Transverse colon (tissue), 4 donors: ENCODE measurements around the gene ERC2. TPM values are rescaled to one million over a fixed set of nuclear protein-coding genes. Genes with fewer than 3 reads are reported as not detected.

Source experiments
- DNase-seq: peaks from one replicate; pipeline ENCODE4 v3.0.0-alpha.2; 2019
- H3K27ac ChIP-seq, 4 donors: fragments of 200-600 bp; sonication (generic); 2 replicates each; pipeline ENCODE4 v1.5.1; 2016 to 2018; ENCODE audit warnings: inconsistent platforms in 4 of 4
- H3K27me3 ChIP-seq: fragments of 200-600 bp; sonication (generic); 2 replicates; pipeline ENCODE4 v1.5.1; 2017; ENCODE audit warnings: inconsistent platforms
- H3K36me3 ChIP-seq, 4 donors: fragments of 200-600 bp; sonication (generic); 2 replicates each; pipeline ENCODE4 v1.5.1; 2017 to 2019; ENCODE audit warnings: inconsistent platforms in 4 of 4
- H3K4me1 ChIP-seq, 4 donors: fragments of 200-600 bp; sonication (generic); 2 replicates each; pipeline ENCODE4 v1.5.1; 2017 to 2020; ENCODE audit warnings: inconsistent platforms in 4 of 4
- H3K4me3 ChIP-seq, 4 donors: fragments of 200-600 bp; sonication (generic); 1 replicate in 1 of 4; 2 replicates in 3 of 4; pipeline versions ENCODE4 v1.5.1 to v1.6.1; 2017 to 2019; ENCODE audit warnings: inconsistent platforms in 4 of 4
- H3K9me3 ChIP-seq, 2 donors: fragments of 200-600 bp; sonication (generic); 2 replicates each; pipeline ENCODE4 v1.5.1; 2017 to 2019; ENCODE audit warnings: inconsistent platforms in 2 of 2
- CTCF ChIP-seq, 5 experiments: fragments of 200-600 bp in 3 of 5; fragments of 450-650 bp in 2 of 5; sonication (generic) in 3 of 5; IDR thresholded peaks; 1 replicate in 2 of 5; 2 replicates in 3 of 5; pipeline ENCODE4 v1.5.1; 2016 to 2017; ENCODE audit warnings: antibody characterized with exemption in 5 of 5, inconsistent platforms in 3 of 5, mild to moderate bottlenecking in 2 of 5, moderate library complexity in 1 of 5
- EP300 ChIP-seq: sonication (generic); formaldehyde crosslinking; IDR thresholded peaks from one replicate; pipeline ENCODE4 v1.6.1; 2017; ENCODE audit warnings: antibody characterized with exemption, low read depth
- POLR2A ChIP-seq: fragments of 450-650 bp; IDR thresholded peaks from one replicate; pipeline ENCODE4 v1.6.1; 2016; ENCODE audit warnings: antibody characterized with exemption, mild to moderate bottlenecking, moderate library complexity
- POLR2AphosphoS5 ChIP-seq, 3 donors: sonication (generic); formaldehyde crosslinking; IDR thresholded peaks; one replicate each; pipeline ENCODE4 v1.6.1; 2016; ENCODE audit warnings: antibody characterized with exemption in 3 of 3
- WGBS, 2 donors: methylation state at CpG; one replicate each; pipeline ENCODE4 v1.1.5; 2018; ENCODE audit warnings: low coverage in 1 of 2; 5-methylcytosine and 5-hydroxymethylcytosine counted together
- in situ Hi-C, 4 donors: fragments of 200-750 bp; cut with MboI; loops; one replicate each; pipeline versions ENCODE4 v1.15.0 to v1.15.1; 2017; ENCODE audit warnings: low sequenced_read_pairs in 3 of 4, low pct_ligation_motif_present in 1 of 4, low pct_unique_long_range_greater_than_20kb in 1 of 4
- intact Hi-C: fragments of 100-400 bp; cut with DNase I; formaldehyde crosslinking; loops from one replicate; pipeline ENCODE4 v1.15.1; 2023; ENCODE audit warnings: low total_unique reads
- total RNA-seq, 4 donors: library from RNA; depleted of rRNA; stranded (reverse); fragments of >200 nt; gene quantifications; one replicate each; pipeline ENCODE4 v1.1.0, GENCODE V29; 2016

Gene ERC2
- total RNA-seq, 4 donors from 2014 or later = 0.41 to 1.3 TPM; not detected in 2

- Histone ChIP-seq H3K4me1 (no peaks in the 10 kb centered on the region), H3K9me3 (no peaks in the 10 kb centered on the region), H3K27ac (no peak overlapping the region), H3K36me3 (no peaks in the 10 kb centered on the region), H3K27me3 (no peaks in the 10 kb centered on the region), H3K4me3 (no peak overlapping the region)
- in situ Hi-C loops (no loop called here), intact Hi-C loops (no loop called here)
- 70 to 75% methylated on average over 10 to 11 of the region's 11 CpGs for WGBS, 2 donors
- DNase-seq = no peak
- TF ChIP-seq CTCF (IDR thresholded peaks at IDR 0.05) = no peak
- TF ChIP-seq EP300 = no peak
- TF ChIP-seq POLR2A = no peak
- no peak for TF ChIP-seq POLR2AphosphoS5 (IDR thresholded peaks at IDR 0.05)
Observed at GRCh38 chr3:55860049-55860721, 608.1 kb downstream of the ERC2 start.

DNA sequence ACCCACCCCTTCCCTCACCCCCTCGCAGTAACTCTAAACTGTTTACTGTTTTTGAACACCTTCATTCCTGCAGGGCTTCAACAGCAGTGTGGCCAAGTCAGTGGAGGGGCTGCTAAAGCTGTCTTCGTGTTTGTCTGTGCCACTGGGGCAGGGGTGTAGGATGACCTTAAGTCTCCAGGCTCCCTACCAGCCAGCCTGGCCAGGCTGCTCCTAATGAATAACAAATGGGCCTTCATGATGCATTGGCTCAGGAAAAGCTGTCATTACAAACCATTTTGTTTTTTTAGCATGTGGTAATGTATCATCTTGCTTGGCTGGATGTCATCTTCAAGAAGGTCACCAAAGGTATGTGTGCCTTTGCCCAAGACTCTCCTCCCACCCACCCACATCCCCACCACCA, 609.0 kb downstream of the ERC2 start:
- no peak for DNase-seq
- no peaks in the 10 kb centered on the region for H3K36me3 ChIP-seq
- WGBS, 2 donors = 58% methylated on average over 2 of the region's 2 CpGs; no CpG with 5 or more reads in 1 of the 2 donors
- no peak for TF ChIP-seq POLR2A
- TF ChIP-seq POLR2AphosphoS5 (IDR thresholded peaks at IDR 0.05) = no peak
- TF ChIP-seq EP300 = no peak
- no peak for TF ChIP-seq CTCF (IDR thresholded peaks at IDR 0.05)
- in situ Hi-C loops = no loop called here
- no peaks in the 10 kb centered on the region for H3K4me1 ChIP-seq
- no peak overlapping the region for H3K27ac ChIP-seq
- no peaks in the 10 kb centered on the region for H3K9me3 ChIP-seq
- intact Hi-C loops = no loop called here
- H3K4me3 ChIP-seq = no peak overlapping the region
- H3K27me3 ChIP-seq = no peaks in the 10 kb centered on the region

DNA sequence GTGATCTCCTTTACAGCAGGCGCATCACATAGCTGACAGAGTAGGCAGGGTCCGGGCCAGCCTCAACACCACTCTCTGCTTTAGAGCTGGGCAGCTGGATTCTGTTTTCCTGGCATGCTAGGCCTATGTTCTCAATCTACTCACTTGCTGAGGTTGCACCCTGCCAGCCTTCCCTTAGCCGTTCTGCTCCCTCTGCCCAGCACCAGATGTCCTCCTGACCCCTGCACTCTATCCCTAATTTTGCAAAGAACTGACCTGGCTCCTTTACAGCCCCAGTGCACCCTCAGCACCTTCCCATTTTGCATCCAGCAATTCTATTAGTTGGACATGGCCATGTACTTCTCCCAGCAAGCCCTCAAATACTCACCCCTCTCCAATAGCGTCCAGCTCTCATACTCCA, 609.5 kb downstream of the ERC2 start:
- no peaks in the 10 kb centered on the region for H3K27me3 ChIP-seq

DNA sequence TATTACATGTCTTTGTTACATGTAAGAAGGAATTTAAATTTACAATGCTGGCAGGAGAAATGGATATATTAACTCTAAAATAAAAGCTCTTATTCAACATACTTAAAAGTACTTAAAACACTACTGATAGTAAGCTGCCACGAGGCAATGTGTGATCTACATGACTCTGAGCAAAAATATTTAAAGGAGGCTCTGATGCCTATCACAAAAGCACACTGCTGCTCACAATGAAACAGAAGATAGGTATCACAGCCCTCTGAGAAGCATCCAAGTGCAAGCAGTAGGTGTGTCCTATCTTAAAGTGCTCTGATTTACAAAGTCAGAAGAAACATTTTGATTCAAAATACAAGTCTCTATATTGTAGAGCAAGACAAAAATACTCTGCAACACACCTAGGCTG, 610.0 kb downstream of the ERC2 start:
- no peak for DNase-seq
- Histone ChIP-seq H3K9me3 (no peaks in the 10 kb centered on the region), H3K4me3 (no peak overlapping the region), H3K27ac (no peak overlapping the region), H3K4me1 (no peaks in the 10 kb centered on the region), H3K27me3 (no peaks in the 10 kb centered on the region), H3K36me3 (no peaks in the 10 kb centered on the region)
- intact Hi-C loops = no loop called here
- in situ Hi-C loops = no loop called here
- WGBS, 2 donors = 22 to 56% methylated on average over 1 of the region's 1 CpG
- no peak for TF ChIP-seq POLR2A
- TF ChIP-seq CTCF (IDR thresholded peaks at IDR 0.05) = no peak
- TF ChIP-seq EP300 = no peak

More for the DNA sequence above, 609.5 kb downstream of the ERC2 start:
- intact Hi-C loops (no loop called here), in situ Hi-C loops (no loop called here)
- 91 to 95% methylated on average over 2 to 4 of the region's 4 CpGs for WGBS, 2 donors
- no peak overlapping the region for H3K27ac ChIP-seq
- H3K4me1 ChIP-seq = no peaks in the 10 kb centered on the region
- no peaks in the 10 kb centered on the region for H3K36me3 ChIP-seq
- TF ChIP-seq POLR2A (no peak), CTCF (IDR thresholded peaks at IDR 0.05) (no peak), EP300 (no peak), POLR2AphosphoS5 (IDR thresholded peaks at IDR 0.05) (no peak)
- H3K4me3 ChIP-seq = no peak overlapping the region
- no peaks in the 10 kb centered on the region for H3K9me3 ChIP-seq
- DNase-seq = no peak
